Coronary artery (tissue), 2 donors: Measurements from ENCODE around the gene GEMIN4.
"Not testable (repeated sequence)": the region's sequence is repeated elsewhere in the genome, so short reads cannot be mapped to it uniquely, and the experiment has no call there.

ENCODE experiments used
- DNase-seq: peaks from one replicate; pipeline ENCODE4 v3.0.0-alpha.2; 2017; ENCODE audit warnings: low spot score
- H3K27ac ChIP-seq, 2 donors: fragments of 200-600 bp; sonication (generic); one replicate each; pipeline ENCODE4 v1.5.1; 2016 to 2019
- H3K4me3 ChIP-seq: fragments of 200-600 bp; sonication (generic); 2 replicates; pipeline ENCODE4 v1.5.1; 2016; ENCODE audit warnings: mild to moderate bottlenecking, moderate library complexity
- TF ChIP-seq, protein P1 (sequence below): fragments of 200-600 bp; sonication (generic); IDR thresholded peaks from one replicate; pipeline ENCODE4 v1.5.1; 2019; ENCODE audit warnings: antibody characterized with exemption

The GEMIN4 gene

DNA sequence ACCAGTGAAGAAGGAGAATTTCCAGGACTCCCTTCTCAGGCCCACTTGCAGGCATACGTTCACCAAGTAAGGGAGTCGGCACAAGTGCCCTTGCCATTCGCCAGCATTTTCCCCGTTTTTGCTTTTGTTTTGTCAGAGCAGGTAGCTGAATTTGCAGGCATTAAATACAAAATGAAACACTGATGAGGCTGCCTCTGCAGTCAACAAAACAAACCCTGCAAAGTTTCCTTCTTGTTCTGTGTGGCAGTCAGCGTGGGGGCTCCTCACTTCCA lies 22.2 kb upstream of the GEMIN4 start:
- DNase-seq = no peak
- Histone ChIP-seq H3K27ac (no peak overlapping the region), H3K4me3 (no peak overlapping the region)
- TF ChIP-seq, protein P1, sequence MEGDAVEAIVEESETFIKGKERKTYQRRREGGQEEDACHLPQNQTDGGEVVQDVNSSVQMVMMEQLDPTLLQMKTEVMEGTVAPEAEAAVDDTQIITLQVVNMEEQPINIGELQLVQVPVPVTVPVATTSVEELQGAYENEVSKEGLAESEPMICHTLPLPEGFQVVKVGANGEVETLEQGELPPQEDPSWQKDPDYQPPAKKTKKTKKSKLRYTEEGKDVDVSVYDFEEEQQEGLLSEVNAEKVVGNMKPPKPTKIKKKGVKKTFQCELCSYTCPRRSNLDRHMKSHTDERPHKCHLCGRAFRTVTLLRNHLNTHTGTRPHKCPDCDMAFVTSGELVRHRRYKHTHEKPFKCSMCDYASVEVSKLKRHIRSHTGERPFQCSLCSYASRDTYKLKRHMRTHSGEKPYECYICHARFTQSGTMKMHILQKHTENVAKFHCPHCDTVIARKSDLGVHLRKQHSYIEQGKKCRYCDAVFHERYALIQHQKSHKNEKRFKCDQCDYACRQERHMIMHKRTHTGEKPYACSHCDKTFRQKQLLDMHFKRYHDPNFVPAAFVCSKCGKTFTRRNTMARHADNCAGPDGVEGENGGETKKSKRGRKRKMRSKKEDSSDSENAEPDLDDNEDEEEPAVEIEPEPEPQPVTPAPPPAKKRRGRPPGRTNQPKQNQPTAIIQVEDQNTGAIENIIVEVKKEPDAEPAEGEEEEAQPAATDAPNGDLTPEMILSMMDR = no peak

DNA sequence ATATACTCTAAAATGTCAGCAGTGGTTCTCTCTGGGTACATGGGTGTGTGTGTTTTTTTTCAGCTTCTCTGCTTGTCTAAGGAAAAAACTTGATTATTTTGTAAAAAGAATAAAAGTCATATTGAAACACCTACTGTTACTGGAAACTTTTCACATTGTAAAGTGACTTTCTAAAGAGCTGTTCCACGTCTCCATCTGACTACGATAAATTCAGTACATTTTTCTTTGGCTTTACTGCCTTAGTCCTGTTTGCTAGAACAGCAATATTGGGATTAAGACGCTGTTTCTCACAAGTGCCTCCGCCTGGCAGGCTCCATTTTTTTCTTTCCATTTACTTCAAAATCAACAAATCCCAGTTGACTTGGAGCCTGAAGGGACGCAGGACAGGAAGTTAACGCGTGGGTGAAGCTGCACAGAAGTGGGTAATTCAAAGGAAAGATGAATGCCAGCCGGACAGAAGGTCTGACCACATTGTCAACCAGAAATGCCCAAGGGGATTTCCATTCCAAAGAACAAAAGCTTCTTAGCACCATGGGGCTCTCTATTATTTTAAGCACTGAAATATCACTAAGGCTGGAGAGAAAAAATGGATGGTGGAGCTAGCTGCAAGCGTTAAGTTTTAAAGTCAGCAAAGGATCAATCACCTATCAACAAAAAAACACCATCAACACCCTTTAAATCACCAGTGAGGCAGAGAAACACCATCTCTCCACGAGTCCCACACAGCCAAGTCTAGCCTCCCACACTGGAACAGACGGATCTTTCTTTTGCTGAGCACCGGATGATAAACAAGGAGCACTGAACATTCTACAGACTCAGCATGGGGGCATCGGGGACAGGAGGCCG lies 21.6 kb upstream of the GEMIN4 start:
- TF ChIP-seq, protein P1 = no peak
- no peak for DNase-seq
- H3K4me3 ChIP-seq = no peak overlapping the region
- H3K27ac ChIP-seq = no peak overlapping the region

DNA sequence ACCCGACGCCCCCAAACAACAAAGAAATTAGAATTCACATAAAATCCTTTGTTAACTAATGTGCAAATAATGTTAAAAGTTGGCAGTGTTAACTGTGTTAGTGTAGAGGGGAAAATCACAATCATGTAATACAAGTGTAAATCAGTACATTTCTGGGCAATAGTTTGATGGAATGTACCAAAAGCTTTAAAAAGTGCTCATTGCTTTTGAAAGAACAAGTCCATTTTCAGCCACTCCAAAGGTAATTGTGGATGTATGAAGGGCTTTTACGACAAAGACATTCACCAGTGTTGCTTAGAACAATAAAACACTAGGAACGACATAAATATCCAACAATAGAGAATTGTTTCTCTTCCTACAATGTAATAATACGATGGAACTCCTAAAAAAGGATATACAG lies 21.0 kb upstream of the GEMIN4 start:
- H3K27ac ChIP-seq = no peak overlapping the region
- TF ChIP-seq, protein P1 = no peak
- no peak for DNase-seq
- H3K4me3 ChIP-seq = no peak overlapping the region

DNA sequence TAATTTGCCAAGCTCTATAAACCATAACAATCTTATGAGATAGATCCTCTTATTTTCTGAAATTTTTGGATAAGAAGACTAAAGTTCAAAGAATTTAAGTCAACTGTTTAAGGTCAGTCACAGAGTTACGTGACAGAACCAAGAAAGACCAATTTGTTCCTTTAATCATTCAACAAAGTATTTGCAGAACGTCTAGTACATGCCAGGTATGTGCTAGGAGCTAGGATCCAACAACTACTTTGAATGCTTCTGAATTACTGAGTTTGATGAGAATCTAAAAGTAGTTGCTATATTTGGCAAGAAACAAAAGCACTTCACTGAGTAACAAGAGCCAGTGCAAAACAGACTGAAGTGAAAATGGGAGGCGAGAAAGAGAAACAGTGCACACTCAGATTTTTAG lies 15.0 kb upstream of the GEMIN4 start:
- TF ChIP-seq, protein P1 = no peak
- DNase-seq = no peak
- Histone ChIP-seq H3K27ac (no peak overlapping the region), H3K4me3 (no peak overlapping the region)

DNA sequence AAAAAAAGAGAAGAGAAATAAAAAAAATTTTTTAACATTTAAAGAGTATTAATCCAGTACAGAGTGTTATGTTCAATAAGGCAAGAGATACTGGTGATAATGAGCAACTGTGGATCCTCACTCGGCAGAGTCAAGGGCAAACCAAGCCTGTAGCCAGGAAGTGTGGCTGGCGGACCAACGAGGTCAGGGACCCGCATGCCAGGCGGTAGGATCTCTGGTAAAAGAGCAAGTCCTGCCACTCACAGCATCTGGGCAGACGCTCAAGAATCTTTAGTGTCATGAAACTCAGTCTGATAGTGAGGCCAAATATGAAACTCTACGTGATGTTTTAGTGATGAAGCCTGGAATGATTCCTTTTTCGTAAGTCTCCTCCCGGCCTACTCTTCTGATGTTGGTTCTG lies 8.3 kb upstream of the GEMIN4 start:
- DNase-seq = no peak
- TF ChIP-seq, protein P1 = no peak
- Histone ChIP-seq H3K27ac (peak overlapping the region in 1 of 2 donors; percentile 38), H3K4me3 (no peak overlapping the region)

DNA sequence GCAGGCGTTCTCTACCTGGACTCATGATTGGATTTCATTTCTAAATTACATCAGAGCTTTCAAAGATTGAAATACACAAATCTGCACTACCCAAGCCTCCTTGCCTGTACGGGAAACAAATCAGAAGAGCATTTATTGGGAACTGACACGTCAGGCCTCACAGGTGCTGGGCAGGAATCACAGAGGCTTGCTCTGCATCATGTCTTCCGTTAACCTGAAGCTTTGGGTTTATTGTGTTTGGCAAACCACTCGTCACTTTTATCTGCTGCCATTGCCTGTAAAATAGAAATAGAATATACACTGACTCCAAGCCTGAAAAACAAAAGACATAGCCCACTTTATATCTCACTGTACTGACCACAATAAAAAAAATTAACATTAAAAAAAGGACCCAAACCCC lies 7.9 kb upstream of the GEMIN4 start:
- no peak overlapping the region for H3K27ac ChIP-seq
- H3K4me3 ChIP-seq = no peak overlapping the region
- DNase-seq = no peak
- TF ChIP-seq, protein P1 = no peak

DNA sequence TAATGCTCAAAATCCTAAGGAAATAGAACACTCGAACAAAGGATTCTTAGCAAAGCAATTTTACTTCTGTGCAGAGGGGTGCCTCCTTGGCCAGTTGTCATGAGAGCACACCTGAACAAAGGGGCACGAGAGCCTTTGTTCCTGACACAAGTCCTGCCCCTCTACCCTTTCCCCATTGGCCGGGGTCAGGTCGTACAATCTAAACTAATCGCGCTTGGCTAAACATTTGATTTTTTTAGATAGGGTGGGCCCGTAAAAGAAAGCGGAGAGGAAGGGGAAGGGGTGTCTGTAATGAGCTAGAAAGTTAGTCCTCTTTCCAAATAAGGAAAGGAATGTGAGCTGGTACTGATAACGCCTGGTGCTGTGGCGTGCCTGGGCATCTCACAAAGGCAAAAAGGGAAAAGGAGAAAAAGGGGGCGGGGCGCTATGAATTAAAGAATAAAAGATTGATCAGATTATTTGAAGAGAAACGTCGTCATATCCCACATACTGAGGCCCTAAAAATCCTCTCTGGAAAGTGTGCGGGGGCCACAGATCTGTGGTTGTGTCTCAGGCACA lies 4.0 kb upstream of the GEMIN4 start:
- peak overlapping the region; percentile 68 to 80 for H3K27ac ChIP-seq

DNA sequence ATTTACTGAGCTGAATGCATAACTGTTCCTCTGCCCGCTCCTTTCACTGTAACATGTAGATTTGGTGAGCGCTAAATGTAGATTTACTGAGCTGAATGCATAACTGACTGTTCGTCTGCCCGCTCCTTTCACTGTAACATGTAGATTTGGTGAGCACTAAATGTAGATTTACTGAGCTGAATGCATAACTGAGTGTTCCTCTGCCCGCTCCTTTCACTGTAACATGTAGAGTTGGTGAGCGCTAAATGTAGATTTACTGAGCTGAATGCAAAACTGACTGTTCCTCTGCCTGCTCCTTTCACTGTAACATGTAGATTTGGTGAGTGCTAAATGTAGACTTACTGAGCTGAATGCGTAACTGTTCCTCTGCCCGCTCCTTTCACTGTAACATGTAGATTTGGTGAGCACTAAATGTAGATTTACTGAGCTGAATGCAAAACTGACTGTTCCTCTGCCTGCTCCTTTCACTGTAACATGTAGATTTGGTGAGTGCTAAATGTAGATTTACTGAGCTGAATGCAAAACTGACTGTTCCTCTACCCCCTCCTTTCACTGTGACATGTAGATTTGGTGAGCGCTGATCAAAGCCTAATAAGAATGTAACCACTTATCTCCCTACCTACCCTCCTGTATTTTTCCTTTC lies 3.4 kb upstream of the GEMIN4 start:
- not testable (repeated sequence) for DNase-seq, H3K4me3 ChIP-seq
- peak overlapping the region; percentile 68 to 80 for H3K27ac ChIP-seq

More for the DNA sequence above, 4.0 kb upstream of the GEMIN4 start:
- not testable (repeated sequence) for DNase-seq, H3K4me3 ChIP-seq
